GM12874 (cell line): ENCODE measurements around the gene CCDC12.

Experiments used
- CTCF ChIP-seq: IDR thresholded peaks from 2 replicates; pipeline ENCODE4 v1.5.1; 2011; ENCODE audit warnings: low read depth, mild to moderate bottlenecking, control low read depth, low read length, moderate library complexity; ENCODE audit not compliant: insufficient read depth

CCDC12 gene

DNA sequence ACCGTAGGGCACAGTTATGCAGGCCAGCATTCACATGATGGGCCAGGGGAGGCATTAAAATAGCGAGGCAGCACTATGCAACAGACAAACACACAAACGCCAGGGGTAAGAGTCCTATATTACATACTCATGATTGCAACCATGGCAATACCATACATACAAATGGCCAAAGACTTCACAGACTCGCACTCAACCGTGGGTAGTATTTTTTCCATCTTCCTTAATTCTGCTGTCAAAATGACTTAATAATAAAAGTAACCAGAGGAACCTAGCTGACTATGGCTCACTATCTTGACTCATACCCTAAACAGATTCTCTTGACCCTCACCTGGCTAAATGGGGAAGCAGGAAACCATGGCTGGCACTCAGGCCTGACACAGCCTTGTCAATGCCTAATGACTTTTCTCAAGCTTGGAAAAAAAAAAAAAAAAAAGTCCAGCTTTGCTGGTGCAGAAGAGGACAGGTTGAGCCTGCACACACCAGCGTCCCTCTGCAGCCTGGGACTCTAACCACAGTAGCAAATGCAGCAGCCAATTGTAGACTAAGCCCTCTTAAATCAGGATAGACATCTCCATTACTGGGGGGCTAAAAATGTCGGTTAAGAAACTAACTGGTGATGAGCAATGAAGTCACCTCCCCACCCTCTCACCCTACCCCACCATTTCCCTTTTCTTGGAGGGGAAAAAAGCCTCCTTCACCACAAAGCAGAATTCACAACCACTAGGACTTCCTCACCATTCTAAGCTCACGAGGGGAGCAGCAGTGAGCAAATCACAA, 23.1 kb downstream of the CCDC12 start:
- no peak for TF ChIP-seq CTCF

GRCh38 chr3:46952813-46953212, 23.7 kb downstream of the CCDC12 start:
- no peak for TF ChIP-seq CTCF

DNA sequence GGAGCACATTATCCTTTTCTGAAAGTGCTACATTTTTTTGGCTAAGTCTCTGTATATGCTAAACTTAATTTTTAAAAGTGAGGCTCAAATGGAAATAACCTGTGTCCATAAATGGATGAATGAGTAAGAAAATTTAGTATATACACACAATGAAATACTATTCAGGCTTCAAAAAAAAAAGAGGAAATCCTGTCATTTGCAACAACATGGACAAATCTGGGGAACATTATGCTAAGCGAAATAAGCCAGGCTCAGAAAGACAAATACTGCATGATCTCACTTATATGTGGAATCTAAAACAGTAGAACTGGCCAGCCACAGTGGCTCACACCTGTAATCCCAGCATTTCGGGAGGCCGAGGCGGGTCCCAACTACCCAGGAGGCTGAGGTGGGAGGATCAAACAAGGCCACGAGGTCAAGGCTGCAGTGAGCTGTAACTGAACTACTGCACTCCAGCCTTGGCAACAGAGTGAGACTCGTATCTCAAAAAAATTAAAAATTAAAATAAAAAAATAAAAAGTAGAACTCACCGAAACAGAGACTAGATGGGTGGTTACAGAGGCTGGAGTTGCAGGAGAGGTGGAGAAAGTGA, 25.8 kb downstream of the CCDC12 start:
- TF ChIP-seq CTCF = no peak

GRCh38 chr3:46950177-46950576, 26.4 kb downstream of the CCDC12 start:
- TF ChIP-seq CTCF = no peak

DNA sequence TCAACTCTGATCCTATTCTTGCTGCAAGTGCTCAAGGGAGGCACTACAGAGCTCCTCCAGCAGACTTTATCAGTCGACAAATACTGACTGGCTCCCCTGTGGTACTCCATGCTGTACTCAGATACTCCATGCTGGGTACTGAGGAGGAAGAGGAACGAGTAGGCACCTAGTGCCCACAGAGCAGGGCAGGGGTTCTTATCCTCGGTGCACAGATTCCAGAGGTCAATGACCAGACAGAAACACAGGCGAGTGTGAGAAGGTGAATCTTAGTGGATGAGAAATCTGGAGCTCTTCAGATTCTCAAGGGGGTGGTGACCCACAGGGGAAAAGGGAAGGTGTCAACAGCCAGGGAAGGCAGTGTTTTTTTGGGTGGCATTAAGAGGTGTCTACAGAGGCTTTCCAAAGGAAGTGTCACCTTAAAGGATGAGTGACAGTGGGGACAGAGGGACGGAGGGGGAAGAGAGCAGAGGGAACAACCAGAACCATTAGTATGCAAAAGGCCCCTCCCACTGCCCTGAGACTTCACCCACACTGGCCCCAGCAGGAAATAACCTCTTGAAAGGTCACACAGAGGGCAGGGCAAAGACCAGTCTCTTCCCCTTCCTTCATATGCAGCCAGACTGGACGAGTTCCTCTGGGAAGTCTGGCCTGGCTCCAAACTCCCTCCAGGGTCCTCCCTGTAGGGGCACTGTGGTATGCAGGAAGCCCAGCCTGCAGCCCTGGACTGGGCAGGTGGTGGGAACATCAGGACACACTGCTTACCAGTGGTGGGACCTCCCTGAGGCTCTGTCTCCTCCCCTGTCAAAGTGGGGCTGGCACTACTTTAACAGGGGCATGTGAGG, 27.5 kb downstream of the CCDC12 start:
- no peak for TF ChIP-seq CTCF

DNA sequence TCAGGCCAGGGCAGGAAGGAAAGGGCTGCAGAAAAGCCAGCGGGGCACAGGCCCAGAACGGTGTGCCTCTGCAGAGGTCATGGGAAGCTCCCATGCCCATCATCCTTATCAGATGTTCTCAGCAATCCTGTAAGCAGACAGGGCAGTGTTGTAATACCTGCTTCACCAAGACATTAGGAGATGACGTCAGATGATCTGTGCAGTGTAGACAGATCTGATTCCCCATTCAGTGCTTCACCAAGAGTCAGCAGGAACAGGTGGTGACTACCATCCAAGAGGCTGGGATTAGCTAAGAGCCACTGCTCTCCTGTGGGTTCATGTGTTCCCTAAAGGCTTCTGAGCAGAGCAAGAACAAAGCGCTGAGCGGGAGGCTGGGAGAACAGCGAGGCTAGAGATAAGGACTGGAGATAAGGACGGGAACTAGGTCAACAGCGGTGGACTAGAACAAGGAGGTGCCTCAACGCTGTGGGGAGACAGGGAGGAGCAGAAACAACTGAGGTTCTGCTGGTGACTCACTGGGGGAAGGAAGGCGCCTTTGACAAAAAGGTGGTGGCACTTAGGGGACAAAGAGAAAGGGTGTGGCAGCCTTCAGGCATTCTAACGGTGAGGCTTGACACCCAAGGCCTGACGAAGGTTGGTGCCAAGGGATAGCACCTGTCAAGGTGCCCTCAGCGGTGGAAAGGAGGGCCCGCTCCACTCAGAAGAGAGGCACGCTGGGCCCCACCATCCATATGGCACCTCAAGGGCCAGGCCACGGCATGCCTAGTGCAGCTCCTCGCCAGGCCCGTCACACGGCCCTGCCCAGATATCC, 28.4 kb downstream of the CCDC12 start:
- TF ChIP-seq CTCF = no peak
